ENCODE results near the gene KCNJ11.

The KCNJ11 gene

GRCh38 chr11:17389957-17390649 lies 1.6 kb upstream of the KCNJ11 start:
- no peak for DNase-seq (ENCODE audit: low read depth)

- DNase-seq (ENCODE audit: low read depth) = peak; percentile 71
These were observed 925 bp upstream of the KCNJ11 start for GRCh38 chr11:17389211-17389956.

GRCh38 chr11:17387811-17388210 lies 648 bp downstream of the KCNJ11 start:
- no peak for DNase-seq (ENCODE audit: low read depth)

GRCh38 chr11:17387254-17387653 lies 1.2 kb downstream of the KCNJ11 start:
- DNase-seq (ENCODE audit: low read depth) = no peak

- DNase-seq (ENCODE audit: low read depth) = peak; percentile 25
These were observed 2.0 kb downstream of the KCNJ11 start for GRCh38 chr11:17386331-17387084.

GRCh38 chr11:17385926-17386325 lies 2.5 kb downstream of the KCNJ11 start:
- no peak for DNase-seq (ENCODE audit: low read depth)

GRCh38 chr11:17385492-17385891 lies 3.0 kb downstream of the KCNJ11 start:
- no peak for DNase-seq (ENCODE audit: low read depth)

GRCh38 chr11:17384002-17384511 lies 4.4 kb downstream of the KCNJ11 start:
- peak; percentile 55 for DNase-seq (ENCODE audit: low read depth)

GRCh38 chr11:17383461-17383860 lies 5.0 kb downstream of the KCNJ11 start:
- no peak for DNase-seq (ENCODE audit: low read depth)

- no peak for DNase-seq (ENCODE audit: low read depth)
These were observed 6.3 kb downstream of the KCNJ11 start for GRCh38 chr11:17382046-17382728.

- no peak for DNase-seq (ENCODE audit: low read depth)
These were observed 7.3 kb downstream of the KCNJ11 start for GRCh38 chr11:17381156-17381555.

- DNase-seq (ENCODE audit: low read depth) = no peak
These were observed 8.9 kb downstream of the KCNJ11 start for GRCh38 chr11:17379383-17380180.

GRCh38 chr11:17378655-17379054 lies 9.8 kb downstream of the KCNJ11 start:
- no peak for DNase-seq (ENCODE audit: low read depth)

- DNase-seq (ENCODE audit: low read depth) = no peak
These were observed 12.0 kb downstream of the KCNJ11 start for GRCh38 chr11:17376493-17376892.

GRCh38 chr11:17375547-17375946 lies 12.9 kb downstream of the KCNJ11 start:
- DNase-seq (ENCODE audit: low read depth) = no peak

GRCh38 chr11:17371614-17372013 lies 16.8 kb downstream of the KCNJ11 start:
- no peak for DNase-seq (ENCODE audit: low read depth)

GRCh38 chr11:17369684-17370243 lies 18.7 kb downstream of the KCNJ11 start:
- DNase-seq (ENCODE audit: low read depth) = no peak

- no peak for DNase-seq (ENCODE audit: low read depth)
These were observed 19.4 kb downstream of the KCNJ11 start for GRCh38 chr11:17369094-17369493.

GRCh38 chr11:17368551-17368950 lies 19.9 kb downstream of the KCNJ11 start:
- DNase-seq (ENCODE audit: low read depth) = no peak

- no peak for DNase-seq (ENCODE audit: low read depth)
These were observed 22.0 kb downstream of the KCNJ11 start for GRCh38 chr11:17366495-17366894.

- DNase-seq (ENCODE audit: low read depth) = peak; percentile 41
These were observed 33.9 kb downstream of the KCNJ11 start for GRCh38 chr11:17354601-17354991.

Data from stimulated activated CD8-positive, alpha-beta memory T cell treated with anti-CD3 and anti-CD28 coated beads, Interleukin-4, amount 100 ng/mL, for 24 hours (primary cell).